GM12892 (cell line): Measurements from ENCODE around the gene HTRA3.

Experiments used
- POLR2AphosphoS5 ChIP-seq: IDR thresholded peaks from 2 replicates; pipeline ENCODE4 v1.6.1; 2011; ENCODE audit warnings: low read depth, low read length, control low read depth
- TAF1 ChIP-seq: IDR thresholded peaks from 2 replicates; pipeline ENCODE4 v1.6.1; 2011; ENCODE audit warnings: low read depth, mild to moderate bottlenecking, control low read depth, low read length, borderline replicate concordance

DNA sequence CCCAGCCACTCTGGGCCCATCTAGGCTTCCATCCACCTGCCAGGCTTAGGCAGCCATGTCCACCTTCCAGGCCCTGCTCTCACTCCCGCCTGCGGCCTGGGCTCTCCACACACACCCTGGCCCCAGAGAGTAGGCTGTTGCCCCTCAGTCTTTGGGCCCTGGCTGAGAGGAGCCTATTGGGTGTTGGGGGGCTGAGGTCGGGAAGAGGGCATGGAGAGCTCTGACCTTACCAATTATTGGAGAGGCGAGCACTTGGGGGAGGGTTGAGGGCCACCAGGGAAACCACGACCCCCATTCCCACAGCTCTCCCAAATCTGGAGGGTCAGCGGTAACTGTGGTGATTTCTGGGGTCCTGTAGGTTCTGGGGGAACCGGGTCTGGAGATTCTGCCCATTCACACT, 38.2 kb downstream of the HTRA3 start:
- TF ChIP-seq TAF1 (no peak), POLR2AphosphoS5 (no peak)
